GM21717 (cell line): Measurements from ENCODE around the gene KDF1.
"Not testable (repeated sequence)": the region's sequence is repeated elsewhere in the genome, so short reads cannot be mapped to it uniquely, and the experiment has no call there.

Source experiments
- ATAC-seq: cut with Tn5 transposase; IDR thresholded peaks from one replicate; pipeline ENCODE4 v1.9.1; 2021; ENCODE audit warnings: mild to moderate bottlenecking, moderate library complexity; ENCODE audit not compliant: unreplicated experiment

Gene KDF1

GRCh38 chr1:26957306-26957705 is 3.0 kb downstream of the KDF1 start:
- ATAC-seq = no peak

GRCh38 chr1:26956321-26956720 is 3.9 kb downstream of the KDF1 start:
- no peak for ATAC-seq

- ATAC-seq = no peak
Measured at GRCh38 chr1:26953374-26953773, 6.9 kb downstream of the KDF1 start.

GRCh38 chr1:26951821-26952497 is 8.3 kb downstream of the KDF1 start:
- ATAC-seq = no peak

GRCh38 chr1:26951216-26951615 is 9.1 kb downstream of the KDF1 start:
- no peak for ATAC-seq

- no peak for ATAC-seq
Measured at GRCh38 chr1:26950602-26951001, 9.7 kb downstream of the KDF1 start.

GRCh38 chr1:26949926-26950319 is 10.3 kb downstream of the KDF1 start:
- ATAC-seq = no peak

GRCh38 chr1:26949266-26949925 is 10.9 kb downstream of the KDF1 start:
- no peak for ATAC-seq

- ATAC-seq = not testable (repeated sequence)
Measured at GRCh38 chr1:26948725-26949057, 11.6 kb downstream of the KDF1 start.

- no peak for ATAC-seq
Measured at GRCh38 chr1:26946270-26946669, 14.0 kb downstream of the KDF1 start.

GRCh38 chr1:26945728-26946127 is 14.5 kb downstream of the KDF1 start:
- ATAC-seq = no peak

- no peak for ATAC-seq
Measured at GRCh38 chr1:26945138-26945537, 15.1 kb downstream of the KDF1 start.

GRCh38 chr1:26942656-26943055 is 17.6 kb downstream of the KDF1 start:
- ATAC-seq = no peak

- ATAC-seq = no peak
Measured at GRCh38 chr1:26941311-26941710, 19.0 kb downstream of the KDF1 start.

GRCh38 chr1:26938659-26939025 is 21.6 kb downstream of the KDF1 start:
- ATAC-seq = no peak

- ATAC-seq = no peak
Measured at GRCh38 chr1:26938004-26938658, 22.1 kb downstream of the KDF1 start.

GRCh38 chr1:26936823-26937222 is 23.4 kb downstream of the KDF1 start:
- no peak for ATAC-seq

- no peak for ATAC-seq
Measured at GRCh38 chr1:26932531-26932930, 27.7 kb downstream of the KDF1 start.

GRCh38 chr1:26923711-26924110 is 36.6 kb downstream of the KDF1 start:
- ATAC-seq = no peak

GRCh38 chr1:26922901-26923300 is 37.4 kb downstream of the KDF1 start:
- no peak for ATAC-seq

- ATAC-seq = no peak
Measured at GRCh38 chr1:26922431-26922729, 37.9 kb downstream of the KDF1 start.

GRCh38 chr1:26921540-26922430 is 38.5 kb downstream of the KDF1 start, which contains the start of gene NUDC:
Gene NUDC (plus strand): TSS chr1:26921743. CDS start chr1:26921849, 106 bp downstream.
- peak; percentile 92 for ATAC-seq
